ENCODE results near the gene PARD6B. TPM values are rescaled to one million over a fixed set of nuclear protein-coding genes. Genes with fewer than 3 reads are reported as not detected.

PARD6B gene
- total RNA-seq, 1 experiment from 2014 or later, result 153 TPM

GRCh38 chr20:50710492-50711063 lies 20.8 kb upstream of the PARD6B start:
- Histone ChIP-seq H3K4me3 (ENCODE audit: low read depth, low read length) (no peak overlapping the region), H3K36me3 (ENCODE audit: control insufficient read depth, insufficient read depth, low read length) (no peaks in the 10 kb centered on the region), H3K27me3 (replicated peaks; ENCODE audit: control insufficient read depth, insufficient read depth, low read length) (no peaks in the 10 kb centered on the region), H3K4me1 (peaks cover 80% of the 10 kb centered on the region), H3K9me3 (no peaks in the 10 kb centered on the region)
- peak overlapping the region; percentile 55 for H3K4me3 Mint-ChIP-seq (ENCODE audit: unreplicated experiment)
- peaks cover 61% of the 10 kb centered on the region for H3K4me1 Mint-ChIP-seq (ENCODE audit: low read depth, unreplicated experiment)
- ChIA-PET POLR2A (interaction anchor here (0.5 to 1.1 kb wide), 10 partner anchors 10 to 172 kb away, joined by 3 to 7 read pairs (median 4); partner anchors contain the start of gene PARD6B), CTCF (interaction anchor here (0.8 to 2.2 kb wide), 12 partner anchors 10 to 84 kb away, joined by 3 to 28 read pairs (median 6); partner anchors contain the start of gene BCAS4)
- TF ChIP-seq, protein P1, sequence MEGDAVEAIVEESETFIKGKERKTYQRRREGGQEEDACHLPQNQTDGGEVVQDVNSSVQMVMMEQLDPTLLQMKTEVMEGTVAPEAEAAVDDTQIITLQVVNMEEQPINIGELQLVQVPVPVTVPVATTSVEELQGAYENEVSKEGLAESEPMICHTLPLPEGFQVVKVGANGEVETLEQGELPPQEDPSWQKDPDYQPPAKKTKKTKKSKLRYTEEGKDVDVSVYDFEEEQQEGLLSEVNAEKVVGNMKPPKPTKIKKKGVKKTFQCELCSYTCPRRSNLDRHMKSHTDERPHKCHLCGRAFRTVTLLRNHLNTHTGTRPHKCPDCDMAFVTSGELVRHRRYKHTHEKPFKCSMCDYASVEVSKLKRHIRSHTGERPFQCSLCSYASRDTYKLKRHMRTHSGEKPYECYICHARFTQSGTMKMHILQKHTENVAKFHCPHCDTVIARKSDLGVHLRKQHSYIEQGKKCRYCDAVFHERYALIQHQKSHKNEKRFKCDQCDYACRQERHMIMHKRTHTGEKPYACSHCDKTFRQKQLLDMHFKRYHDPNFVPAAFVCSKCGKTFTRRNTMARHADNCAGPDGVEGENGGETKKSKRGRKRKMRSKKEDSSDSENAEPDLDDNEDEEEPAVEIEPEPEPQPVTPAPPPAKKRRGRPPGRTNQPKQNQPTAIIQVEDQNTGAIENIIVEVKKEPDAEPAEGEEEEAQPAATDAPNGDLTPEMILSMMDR (IDR thresholded peaks at IDR 0.05; ENCODE audit: insufficient read depth in 1 of 2, low read depth in 1 of 2, low read length in 1 of 2, severe bottlenecking in 1 of 2, unreplicated experiment in 1 of 2), result no peak
- no TSS peak for BruUV-seq (replicated peaks)
- H3K27me3 Mint-ChIP-seq (ENCODE audit: insufficient read depth, unreplicated experiment), result no peaks in the 10 kb centered on the region
- peak; percentile 61 to 62 for DNase-seq
- H3K36me3 Mint-ChIP-seq (ENCODE audit: insufficient read depth, unreplicated experiment), result peaks cover 13% of the 10 kb centered on the region
- peak overlapping the region; percentile 54 for H3K27ac Mint-ChIP-seq (ENCODE audit: unreplicated experiment)
- no peaks in the 10 kb centered on the region for H3K9me3 Mint-ChIP-seq (ENCODE audit: unreplicated experiment)
- intact Hi-C loops (cut with micrococcal nuclease; ENCODE audit: unreplicated experiment), result loop anchor here (1.0 kb wide), 7 partner anchors 9 to 78 kb away; partner anchors contain the start of gene PARD6B

GRCh38 chr20:50711113-50711825 lies 20.1 kb upstream of the PARD6B start:
- peak overlapping the region; percentile 55 for H3K4me3 Mint-ChIP-seq (ENCODE audit: unreplicated experiment)
- TSS peak; percentile 85 for BruUV-seq (replicated peaks)
- peaks cover 13% of the 10 kb centered on the region for H3K36me3 Mint-ChIP-seq (ENCODE audit: insufficient read depth, unreplicated experiment)
- TF ChIP-seq, protein P1 (IDR thresholded peaks at IDR 0.05; ENCODE audit: insufficient read depth in 1 of 2, low read depth in 1 of 2, low read length in 1 of 2, severe bottlenecking in 1 of 2, unreplicated experiment in 1 of 2), result peak in 1 of 2 experiments; percentile 13
- H3K27me3 ChIP-seq (replicated peaks; ENCODE audit: control insufficient read depth, insufficient read depth, low read length), result no peaks in the 10 kb centered on the region
- H3K4me3 ChIP-seq (ENCODE audit: low read depth, low read length), result no peak overlapping the region
- H3K9me3 Mint-ChIP-seq (ENCODE audit: unreplicated experiment), result no peaks in the 10 kb centered on the region
- peaks cover 85% of the 10 kb centered on the region for H3K4me1 ChIP-seq
- no peaks in the 10 kb centered on the region for H3K36me3 ChIP-seq (ENCODE audit: control insufficient read depth, insufficient read depth, low read length)
- H3K4me1 Mint-ChIP-seq (ENCODE audit: low read depth, unreplicated experiment), result peaks cover 58% of the 10 kb centered on the region
- ChIA-PET CTCF (interaction anchor here (0.6 to 2.2 kb wide), 13 partner anchors 10 to 85 kb away, joined by 3 to 28 read pairs (median 6); partner anchors contain the start of gene BCAS4), POLR2A (interaction anchor here (0.5 to 1.1 kb wide), 12 partner anchors 10 to 173 kb away, joined by 3 to 7 read pairs (median 4); partner anchors contain the start of gene PARD6B)
- no peaks in the 10 kb centered on the region for H3K9me3 ChIP-seq
- DNase-seq, result peak; percentile 94
- H3K27ac Mint-ChIP-seq (ENCODE audit: unreplicated experiment), result peak overlapping the region; percentile 54
- no peaks in the 10 kb centered on the region for H3K27me3 Mint-ChIP-seq (ENCODE audit: insufficient read depth, unreplicated experiment)
- intact Hi-C loops (cut with micrococcal nuclease; ENCODE audit: unreplicated experiment), result loop anchor here (1.0 kb wide), 7 partner anchors 10 to 77 kb away; partner anchors contain the start of gene PARD6B
